Measurements from ENCODE around the gene SMARCAL1.
A peak's percentile ranks its signal among the peaks of the same experiment; 100 is the strongest.
"Not testable (repeated sequence)": the region's sequence is repeated elsewhere in the genome, so short reads cannot be mapped to it uniquely, and the experiment has no call there.

Gene SMARCAL1

GRCh38 chr2:216384409-216384808, 27.9 kb upstream of the SMARCAL1 start:
- H3K4me1 Mint-ChIP-seq; H3K9me3 Mint-ChIP-seq; ATAC-seq (replicated peaks); DNase-seq; H3K4me3 Mint-ChIP-seq; H3K27ac Mint-ChIP-seq; H3K36me3 Mint-ChIP-seq: not testable (repeated sequence)
- peaks cover 10 to 19% of the 10 kb centered on the region in 2 donors for H3K27me3 Mint-ChIP-seq

DNA sequence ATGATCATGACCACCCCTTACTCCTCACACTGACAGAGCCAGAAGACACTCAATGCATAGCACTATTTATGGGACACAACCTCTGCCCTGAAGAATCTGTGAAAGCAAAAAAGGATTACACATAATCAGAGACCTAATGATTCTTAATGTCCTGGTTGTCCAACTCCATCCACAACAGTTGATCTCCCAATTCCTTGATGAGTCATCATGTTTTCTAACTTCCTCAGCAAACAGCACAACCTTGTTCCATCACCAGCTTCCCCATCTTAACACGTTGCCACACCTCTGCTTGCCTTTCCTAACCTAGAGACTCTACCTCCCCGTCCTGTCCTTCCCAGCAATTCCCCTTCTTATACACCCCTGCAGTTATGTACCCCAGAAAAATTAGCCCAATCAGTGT, 26.8 kb upstream of the SMARCAL1 start:
- ATAC-seq (replicated peaks): no peak
- Mint-ChIP-seq H3K4me3 (no peak overlapping the region), H3K27me3 (peaks cover 7 to 18% of the 10 kb centered on the region in 2 donors), H3K36me3 (no peaks in the 10 kb centered on the region), H3K9me3 (no peaks in the 10 kb centered on the region), H3K27ac (no peak overlapping the region), H3K4me1 (peaks cover 8 to 11% of the 10 kb centered on the region in 2 donors)
- DNase-seq: no peak

- peaks cover 8 to 11% of the 10 kb centered on the region in 2 donors for H3K4me1 Mint-ChIP-seq
Measured at GRCh38 chr2:216387262-216387661, 25.0 kb upstream of the SMARCAL1 start.

GRCh38 chr2:216388046-216388884, 24.0 kb upstream of the SMARCAL1 start:
- peaks cover 19 to 24% of the 10 kb centered on the region in 2 donors for H3K27me3 Mint-ChIP-seq
- no peak overlapping the region for H3K4me3 Mint-ChIP-seq
- no peak for DNase-seq
- H3K36me3 Mint-ChIP-seq: no peaks in the 10 kb centered on the region
- no peak overlapping the region for H3K27ac Mint-ChIP-seq
- H3K4me1 Mint-ChIP-seq: peaks cover 8 to 11% of the 10 kb centered on the region in 2 donors
- no peaks in the 10 kb centered on the region for H3K9me3 Mint-ChIP-seq
- ATAC-seq (replicated peaks): peak; percentile 96 to 98

More at GRCh38 chr2:216387262-216387661, 25.0 kb upstream of the SMARCAL1 start:
- ATAC-seq (replicated peaks) (no peak), DNase-seq (no peak)
- no peak overlapping the region for H3K4me3 Mint-ChIP-seq
- H3K9me3 Mint-ChIP-seq: no peaks in the 10 kb centered on the region
- peaks cover 11 to 18% of the 10 kb centered on the region in 2 donors for H3K27me3 Mint-ChIP-seq
- no peaks in the 10 kb centered on the region for H3K36me3 Mint-ChIP-seq
- no peak overlapping the region for H3K27ac Mint-ChIP-seq

- H3K27me3 Mint-ChIP-seq: peaks cover 30 to 32% of the 10 kb centered on the region in 2 donors
- H3K9me3 Mint-ChIP-seq: no peaks in the 10 kb centered on the region
- H3K4me3 Mint-ChIP-seq: no peak overlapping the region
- DNase-seq (no peak), ATAC-seq (replicated peaks) (no peak)
- no peaks in the 10 kb centered on the region for H3K36me3 Mint-ChIP-seq
- H3K4me1 Mint-ChIP-seq: peaks cover 8 to 11% of the 10 kb centered on the region in 2 donors
- no peak overlapping the region for H3K27ac Mint-ChIP-seq
Measured at GRCh38 chr2:216389570-216389969, 22.7 kb upstream of the SMARCAL1 start.

DNA sequence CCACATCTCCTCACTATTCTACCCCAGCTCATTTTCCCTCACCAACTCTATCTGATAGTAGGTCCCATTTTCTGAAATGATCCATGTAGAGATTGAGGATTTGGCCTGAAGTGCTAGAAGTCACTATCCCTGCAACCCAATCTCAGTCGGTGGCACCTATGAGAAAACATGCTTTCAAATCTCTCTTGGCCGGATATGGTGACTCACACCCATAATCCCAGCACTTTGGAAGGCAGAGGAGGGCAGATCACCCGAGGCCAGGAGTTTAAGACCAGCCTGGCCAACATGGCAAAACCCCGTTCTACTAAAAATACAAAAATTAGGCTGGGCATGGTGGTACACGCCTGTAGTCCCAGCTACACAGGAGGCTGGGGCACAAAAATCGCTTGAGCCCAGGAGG, 20.9 kb upstream of the SMARCAL1 start:
- Mint-ChIP-seq H3K36me3 (no peaks in the 10 kb centered on the region), H3K27ac (no peak overlapping the region), H3K4me1 (peaks cover 8 to 11% of the 10 kb centered on the region in 2 donors), H3K27me3 (peaks cover 33 to 40% of the 10 kb centered on the region in 2 donors), H3K4me3 (no peak overlapping the region), H3K9me3 (no peaks in the 10 kb centered on the region)
- no peak for DNase-seq
- ATAC-seq (replicated peaks): no peak

DNA sequence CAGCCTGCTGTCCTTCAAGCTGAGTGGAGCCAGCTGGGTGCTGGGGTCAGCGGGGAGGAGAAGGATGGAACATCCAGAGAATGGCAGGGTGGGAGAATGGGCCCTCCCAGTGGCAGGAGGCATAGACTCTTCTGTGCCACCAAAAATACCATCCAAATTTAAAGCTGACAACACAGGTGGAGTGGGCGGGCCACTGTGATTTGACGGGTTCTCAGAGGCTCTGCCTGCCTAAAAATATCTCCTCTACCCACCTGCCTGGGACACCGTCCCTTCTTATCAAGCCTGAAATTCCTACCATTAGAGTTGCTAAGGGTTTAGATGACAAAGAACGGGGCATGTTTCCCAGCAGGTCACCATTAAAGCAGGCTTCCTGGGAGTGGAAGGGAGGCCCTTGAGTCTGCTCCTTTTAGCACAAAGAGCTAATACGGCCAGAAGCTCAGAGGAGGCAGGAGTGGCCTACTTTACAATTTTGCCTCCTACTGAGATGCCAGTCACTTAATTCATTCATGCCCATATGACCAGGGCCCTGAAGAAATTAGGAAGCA, 20.2 kb upstream of the SMARCAL1 start:
- H3K4me1 Mint-ChIP-seq: peaks cover 8 to 11% of the 10 kb centered on the region in 2 donors
- no peak overlapping the region for H3K4me3 Mint-ChIP-seq
- no peak overlapping the region for H3K27ac Mint-ChIP-seq
- H3K36me3 Mint-ChIP-seq: no peaks in the 10 kb centered on the region
- DNase-seq (no peak), ATAC-seq (replicated peaks) (no peak)
- peaks cover 29 to 40% of the 10 kb centered on the region in 2 donors for H3K27me3 Mint-ChIP-seq
- H3K9me3 Mint-ChIP-seq: no peaks in the 10 kb centered on the region

- Mint-ChIP-seq H3K27ac (no peak overlapping the region), H3K9me3 (no peaks in the 10 kb centered on the region), H3K27me3 (peaks cover 29 to 40% of the 10 kb centered on the region in 2 donors), H3K36me3 (no peaks in the 10 kb centered on the region), H3K4me1 (peaks cover 7 to 10% of the 10 kb centered on the region in 2 donors), H3K4me3 (no peak overlapping the region)
- DNase-seq (no peak), ATAC-seq (replicated peaks) (no peak)
Measured at GRCh38 chr2:216392945-216393840, 19.1 kb upstream of the SMARCAL1 start.

- ATAC-seq (replicated peaks) (no peak), DNase-seq (no peak)
- H3K27me3 Mint-ChIP-seq: peaks cover 29 to 40% of the 10 kb centered on the region in 2 donors
Measured at GRCh38 chr2:216394881-216395280, 17.4 kb upstream of the SMARCAL1 start.

GRCh38 chr2:216399621-216400020, 12.7 kb upstream of the SMARCAL1 start:
- no peak for ATAC-seq (replicated peaks)
- Mint-ChIP-seq H3K4me1 (no peaks in the 10 kb centered on the region), H3K27me3 (peaks cover 17 to 23% of the 10 kb centered on the region in 2 donors), H3K9me3 (no peaks in the 10 kb centered on the region), H3K36me3 (no peaks in the 10 kb centered on the region), H3K27ac (no peak overlapping the region), H3K4me3 (no peak overlapping the region)
- DNase-seq: no peak

More at GRCh38 chr2:216394881-216395280, 17.4 kb upstream of the SMARCAL1 start:
- H3K4me1 Mint-ChIP-seq: no peaks in the 10 kb centered on the region
- no peaks in the 10 kb centered on the region for H3K9me3 Mint-ChIP-seq
- H3K4me3 Mint-ChIP-seq: no peak overlapping the region
- H3K36me3 Mint-ChIP-seq: no peaks in the 10 kb centered on the region
- H3K27ac Mint-ChIP-seq: no peak overlapping the region

DNA sequence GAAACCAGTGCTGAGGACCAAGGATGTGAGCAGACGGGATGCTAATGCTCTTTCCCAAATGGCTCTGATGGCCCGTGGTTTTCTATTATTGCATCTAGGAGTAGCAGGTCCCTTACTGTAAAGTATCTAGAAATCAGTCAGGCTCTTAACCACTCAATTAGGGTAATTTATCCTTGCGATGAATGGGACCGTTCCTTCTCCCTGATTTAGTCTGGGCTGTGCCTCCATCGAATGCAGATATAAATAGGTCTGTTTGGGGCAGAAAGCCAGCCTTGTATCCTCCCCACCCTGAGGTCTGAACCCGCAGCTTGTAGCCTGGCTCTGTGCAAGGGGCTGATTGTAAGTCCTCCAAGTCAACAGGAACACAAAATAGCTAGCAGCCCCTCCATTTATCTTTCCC, 9.5 kb upstream of the SMARCAL1 start:
- no peak overlapping the region for H3K27ac Mint-ChIP-seq
- H3K36me3 Mint-ChIP-seq: no peaks in the 10 kb centered on the region
- DNase-seq (no peak), ATAC-seq (replicated peaks) (no peak)
- no peak overlapping the region for H3K4me3 Mint-ChIP-seq
- H3K9me3 Mint-ChIP-seq: no peaks in the 10 kb centered on the region
- H3K4me1 Mint-ChIP-seq: no peaks in the 10 kb centered on the region
- peaks cover 18% of the 10 kb centered on the region in 2 donors for H3K27me3 Mint-ChIP-seq

- no peaks in the 10 kb centered on the region for H3K4me1 Mint-ChIP-seq
- H3K4me3 Mint-ChIP-seq: no peak overlapping the region
- ATAC-seq (replicated peaks) (peak; percentile 62), DNase-seq (peak; percentile 9)
- H3K27ac Mint-ChIP-seq: no peak overlapping the region
- no peaks in the 10 kb centered on the region for H3K9me3 Mint-ChIP-seq
- no peaks in the 10 kb centered on the region for H3K36me3 Mint-ChIP-seq
- H3K27me3 Mint-ChIP-seq: peaks cover 25 to 27% of the 10 kb centered on the region in 2 donors
Measured at GRCh38 chr2:216404010-216404618, 8.2 kb upstream of the SMARCAL1 start.

DNA sequence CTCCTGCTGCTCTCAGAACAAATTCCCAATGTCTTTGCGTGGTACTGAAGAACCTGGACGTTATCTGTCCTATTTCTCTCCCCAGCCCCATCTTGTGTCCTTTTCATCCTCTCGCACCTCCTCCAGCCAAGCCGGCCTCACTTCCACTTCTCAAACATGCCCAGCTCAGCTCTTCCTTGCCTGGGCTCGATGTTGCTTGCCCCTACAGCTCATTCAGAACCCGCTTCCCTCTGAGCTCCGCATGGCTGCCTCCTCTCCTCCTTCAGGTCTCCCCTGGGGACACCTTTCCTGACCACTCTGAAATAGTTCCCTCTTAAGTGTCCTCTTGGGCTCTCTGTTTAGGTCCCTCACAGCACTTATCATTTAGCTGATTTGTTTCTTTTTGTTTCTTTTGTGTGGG, 6.7 kb upstream of the SMARCAL1 start:
- no peak overlapping the region for H3K27ac Mint-ChIP-seq
- H3K36me3 Mint-ChIP-seq: no peaks in the 10 kb centered on the region
- H3K4me3 Mint-ChIP-seq: no peak overlapping the region
- H3K9me3 Mint-ChIP-seq: no peaks in the 10 kb centered on the region
- ATAC-seq (replicated peaks): no peak
- no peaks in the 10 kb centered on the region for H3K4me1 Mint-ChIP-seq
- peaks cover 24 to 28% of the 10 kb centered on the region in 2 donors for H3K27me3 Mint-ChIP-seq
- DNase-seq: no peak

GRCh38 chr2:216406826-216407225, 5.5 kb upstream of the SMARCAL1 start:
- Mint-ChIP-seq H3K4me1 (no peaks in the 10 kb centered on the region), H3K36me3 (no peaks in the 10 kb centered on the region), H3K27me3 (peaks cover 21 to 25% of the 10 kb centered on the region in 2 donors), H3K4me3 (no peak overlapping the region), H3K27ac (no peak overlapping the region), H3K9me3 (no peaks in the 10 kb centered on the region)
- ATAC-seq (replicated peaks) (no peak), DNase-seq (no peak)

All from stimulated activated naive B cell treated with anti-CD40 and anti-IgM and Interleukin-4, amounts not matched to agents 10 μg/mL and 1 μg/mL and 100 μg/mL, for 72 hours (primary cell).